ENCODE measurements around the gene FBXO30. TPM values are rescaled to one million over a fixed set of nuclear protein-coding genes. Genes with fewer than 3 reads are reported as not detected.
A peak's percentile ranks its signal among the peaks of the same experiment; 100 is the strongest.

FBXO30 gene
- total RNA-seq, 6 experiments from 2014 or later = 12.7 to 14.9 (median 13.9) TPM

DNA sequence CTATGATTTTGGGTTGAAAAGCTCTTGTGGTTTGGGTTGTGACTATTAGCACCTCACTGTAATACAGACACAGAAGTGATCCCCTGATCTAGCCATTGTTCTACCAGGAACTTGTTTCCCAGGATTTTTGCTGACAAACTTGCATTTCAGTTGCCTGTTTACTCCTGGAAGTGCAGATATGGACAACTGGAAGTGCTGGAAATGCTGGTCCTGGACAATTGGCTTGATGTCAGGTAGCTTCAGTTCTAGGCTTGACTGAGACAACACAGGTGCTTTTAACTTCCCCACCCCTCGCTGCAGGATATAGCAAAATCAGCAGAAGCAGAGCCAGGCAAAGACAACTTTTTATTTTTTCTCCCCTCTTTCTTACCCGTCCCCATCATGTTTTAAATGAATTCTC is 27.1 kb upstream of the FBXO30 start:
- TF ChIP-seq, protein P1, sequence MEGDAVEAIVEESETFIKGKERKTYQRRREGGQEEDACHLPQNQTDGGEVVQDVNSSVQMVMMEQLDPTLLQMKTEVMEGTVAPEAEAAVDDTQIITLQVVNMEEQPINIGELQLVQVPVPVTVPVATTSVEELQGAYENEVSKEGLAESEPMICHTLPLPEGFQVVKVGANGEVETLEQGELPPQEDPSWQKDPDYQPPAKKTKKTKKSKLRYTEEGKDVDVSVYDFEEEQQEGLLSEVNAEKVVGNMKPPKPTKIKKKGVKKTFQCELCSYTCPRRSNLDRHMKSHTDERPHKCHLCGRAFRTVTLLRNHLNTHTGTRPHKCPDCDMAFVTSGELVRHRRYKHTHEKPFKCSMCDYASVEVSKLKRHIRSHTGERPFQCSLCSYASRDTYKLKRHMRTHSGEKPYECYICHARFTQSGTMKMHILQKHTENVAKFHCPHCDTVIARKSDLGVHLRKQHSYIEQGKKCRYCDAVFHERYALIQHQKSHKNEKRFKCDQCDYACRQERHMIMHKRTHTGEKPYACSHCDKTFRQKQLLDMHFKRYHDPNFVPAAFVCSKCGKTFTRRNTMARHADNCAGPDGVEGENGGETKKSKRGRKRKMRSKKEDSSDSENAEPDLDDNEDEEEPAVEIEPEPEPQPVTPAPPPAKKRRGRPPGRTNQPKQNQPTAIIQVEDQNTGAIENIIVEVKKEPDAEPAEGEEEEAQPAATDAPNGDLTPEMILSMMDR (IDR thresholded peaks at IDR 0.05) = no peak
- DNase-seq = no peak
- no peaks in the 10 kb centered on the region for H3K9me3 Mint-ChIP-seq
- H3K27me3 Mint-ChIP-seq (ENCODE audit: insufficient read depth) = no peaks in the 10 kb centered on the region
- no peak overlapping the region for H3K4me3 Mint-ChIP-seq
- no peaks in the 10 kb centered on the region for H3K36me3 Mint-ChIP-seq (ENCODE audit: low read depth)
- peaks cover 32% of the 10 kb centered on the region for H3K4me1 Mint-ChIP-seq (ENCODE audit: low read depth)
- no peak overlapping the region for H3K27ac Mint-ChIP-seq

DNA sequence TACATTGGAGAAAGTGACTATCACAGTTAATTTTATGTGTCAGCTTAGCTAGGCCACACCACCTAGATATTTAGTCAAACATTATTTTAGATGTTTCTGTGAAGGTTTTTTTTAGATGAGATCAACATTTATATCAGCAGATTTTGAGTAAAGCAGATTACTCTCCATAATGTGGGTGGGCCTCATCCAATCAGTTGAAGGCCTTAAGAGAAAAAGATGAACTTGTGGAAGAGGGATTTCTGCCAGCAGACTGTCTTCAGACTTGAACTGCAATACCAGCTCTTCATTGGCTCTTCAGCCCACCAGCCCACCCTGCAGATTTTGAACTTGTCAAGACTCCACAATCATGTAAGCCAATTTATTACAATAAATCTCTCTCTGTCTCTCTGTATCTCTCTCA is 25.1 kb upstream of the FBXO30 start:
- TF ChIP-seq, protein P1 (IDR thresholded peaks at IDR 0.05) = no peak

DNA sequence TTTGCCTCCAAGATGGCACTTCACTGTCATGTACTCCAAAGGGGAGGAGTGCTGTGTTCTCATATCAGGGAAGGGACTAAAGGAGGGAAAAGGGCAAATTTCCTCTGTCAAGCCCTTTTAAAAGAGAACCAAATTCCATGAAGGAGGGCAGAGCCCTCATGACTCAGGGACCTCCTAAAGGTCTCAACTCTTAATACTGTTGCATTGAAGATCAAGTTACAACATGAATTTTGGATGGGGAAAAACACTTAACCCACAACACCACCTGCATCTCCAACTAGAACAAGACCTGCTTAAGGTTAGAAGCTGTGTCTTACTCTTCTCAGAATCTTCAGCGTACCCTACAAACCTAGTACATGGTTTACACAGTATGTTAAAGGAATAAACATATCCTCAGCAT is 23.7 kb upstream of the FBXO30 start:
- Mint-ChIP-seq H3K27me3 (ENCODE audit: insufficient read depth) (no peaks in the 10 kb centered on the region), H3K27ac (no peak overlapping the region), H3K9me3 (no peaks in the 10 kb centered on the region), H3K36me3 (ENCODE audit: low read depth) (no peaks in the 10 kb centered on the region), H3K4me3 (no peak overlapping the region), H3K4me1 (ENCODE audit: low read depth) (peaks cover 48% of the 10 kb centered on the region)
- TF ChIP-seq, protein P1 (IDR thresholded peaks at IDR 0.05) = no peak
- DNase-seq = no peak

More for the DNA sequence above, 25.1 kb upstream of the FBXO30 start:
- Mint-ChIP-seq H3K36me3 (ENCODE audit: low read depth) (no peaks in the 10 kb centered on the region), H3K9me3 (no peaks in the 10 kb centered on the region), H3K27me3 (ENCODE audit: insufficient read depth) (no peaks in the 10 kb centered on the region), H3K4me1 (ENCODE audit: low read depth) (peaks cover 48% of the 10 kb centered on the region), H3K4me3 (no peak overlapping the region), H3K27ac (no peak overlapping the region)
- no peak for DNase-seq

DNA sequence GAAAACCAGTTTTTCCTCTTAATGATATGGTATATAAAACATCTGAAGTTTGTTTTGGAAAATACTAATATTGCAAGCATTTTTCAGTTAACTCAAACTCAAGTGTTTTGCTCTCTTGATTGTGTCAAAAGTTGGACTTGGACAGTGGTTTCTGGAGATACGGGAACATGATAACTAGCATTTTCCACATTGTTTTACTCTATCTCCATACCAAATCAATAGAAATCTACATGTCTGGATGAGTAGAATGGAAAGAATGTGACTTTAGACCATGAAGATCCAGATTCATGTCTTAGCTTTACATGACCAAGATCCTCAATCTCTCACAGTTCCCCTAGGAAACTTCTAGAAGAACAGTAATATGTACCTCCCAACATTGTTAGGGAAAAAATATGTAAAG is 22.2 kb upstream of the FBXO30 start:
- DNase-seq = peak; percentile 39
- Mint-ChIP-seq H3K27me3 (ENCODE audit: insufficient read depth) (no peaks in the 10 kb centered on the region), H3K9me3 (no peaks in the 10 kb centered on the region), H3K27ac (peak overlapping the region; percentile 84), H3K36me3 (ENCODE audit: low read depth) (no peaks in the 10 kb centered on the region), H3K4me3 (peak overlapping the region; percentile 84), H3K4me1 (ENCODE audit: low read depth) (peaks cover 40% of the 10 kb centered on the region)
- TF ChIP-seq, protein P1 (IDR thresholded peaks at IDR 0.05) = no peak

DNA sequence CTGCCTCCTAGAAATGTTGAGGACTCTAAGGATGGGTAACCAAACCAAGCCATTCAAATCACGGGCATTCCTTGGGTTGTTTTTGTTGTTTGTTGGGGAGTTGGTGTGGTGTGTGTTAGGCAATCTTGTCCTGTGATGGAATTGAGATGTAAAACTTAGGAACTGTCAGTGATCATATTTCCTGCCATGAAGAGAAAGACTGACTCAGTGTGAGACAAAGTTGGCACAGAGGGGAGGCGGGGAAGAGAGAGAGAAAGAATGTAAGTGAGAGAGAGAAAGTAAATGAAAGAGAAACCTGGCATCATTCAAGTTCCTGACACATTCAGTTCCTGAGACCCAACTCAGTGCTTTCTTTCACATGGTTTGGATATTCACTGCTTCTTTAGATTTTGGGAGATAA is 21.6 kb upstream of the FBXO30 start:
- Mint-ChIP-seq H3K9me3 (no peaks in the 10 kb centered on the region), H3K4me3 (peak overlapping the region; percentile 84), H3K36me3 (ENCODE audit: low read depth) (no peaks in the 10 kb centered on the region), H3K27ac (peak overlapping the region; percentile 84), H3K4me1 (ENCODE audit: low read depth) (peaks cover 40% of the 10 kb centered on the region), H3K27me3 (ENCODE audit: insufficient read depth) (no peaks in the 10 kb centered on the region)
- DNase-seq = peak; percentile 56
- TF ChIP-seq, protein P1 (IDR thresholded peaks at IDR 0.05) = no peak

DNA sequence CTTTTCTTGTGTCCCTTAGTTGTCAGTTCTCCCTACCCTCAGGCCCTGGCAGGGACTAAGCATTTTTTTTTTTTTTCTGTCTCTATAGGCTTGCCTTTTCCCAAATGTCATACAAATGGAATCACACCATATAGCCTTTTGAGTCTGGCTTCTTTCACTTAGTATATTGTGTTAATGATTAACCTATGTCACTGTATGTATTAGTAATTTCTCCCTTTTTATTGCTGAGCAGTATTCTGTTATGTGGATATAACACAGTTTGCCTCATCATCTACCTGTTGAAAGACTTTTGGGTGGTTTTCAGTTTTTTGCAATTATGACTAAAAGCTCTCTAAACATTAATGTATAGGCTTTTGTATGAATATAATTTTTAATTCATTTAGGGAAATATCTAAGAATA is 16.0 kb upstream of the FBXO30 start:
- H3K27me3 Mint-ChIP-seq (ENCODE audit: insufficient read depth) = no peaks in the 10 kb centered on the region; the same call in 1 of the 2 replicates
- DNase-seq = no peak
- no peaks in the 10 kb centered on the region for H3K36me3 Mint-ChIP-seq (ENCODE audit: low read depth)
- TF ChIP-seq, protein P1 (IDR thresholded peaks at IDR 0.05) = no peak
- H3K27ac Mint-ChIP-seq = no peak overlapping the region
- no peaks in the 10 kb centered on the region for H3K9me3 Mint-ChIP-seq
- H3K4me1 Mint-ChIP-seq (ENCODE audit: low read depth) = peaks cover 19% of the 10 kb centered on the region
- H3K4me3 Mint-ChIP-seq = no peak overlapping the region
